CD4-positive, alpha-beta T cell (primary cell): ENCODE measurements around the gene CRTAP. TPM values are rescaled to one million over a fixed set of nuclear protein-coding genes. Genes with fewer than 3 reads are reported as not detected.

Experiments
- ATAC-seq: fragments of 200-7000 bp; cut with Tn5 transposase; one replicate; pipeline ENCODE4 v1.10.0; 2022; ENCODE audit warnings: mild to moderate bottlenecking; ENCODE audit not compliant: poor library complexity
- CTCF ChIA-PET: fragments of 350-600 bp; sonication (Branson Sonifier 250); formaldehyde crosslinking; loops from one replicate; lab custom pipeline; 2021; ENCODE audit warnings: antibody characterized with exemption, inconsistent platforms; lab: Charles Lee
- POLR2A ChIA-PET: fragments of 350-600 bp; sonication (Branson Sonifier 250); formaldehyde crosslinking; loops from one replicate; lab custom pipeline; 2021; ENCODE audit warnings: antibody characterized with exemption, inconsistent platforms; lab: Charles Lee
- DNase-seq, 14 experiments: peaks; one replicate each; pipeline ENCODE4 v3.0.0-alpha.2; 2013 to 2020; ENCODE audit warnings: mixed read lengths in 2 of 14
- H3K27ac ChIP-seq, 2 donors: one replicate each; pipeline versions ENCODE4 v1.5.1 to v1.7.0; 2013; ENCODE audit warnings: low read length in 2 of 2, low read depth in 1 of 2, mild to moderate bottlenecking in 1 of 2
- H3K27me3 ChIP-seq, 2 experiments: 1 replicate in 1 of 2; 2 replicates in 1 of 2; pipeline versions ENCODE4 v1.6.1 to v1.7.0; 2013; ENCODE audit warnings: low read length in 2 of 2, control low read depth in 1 of 2, mild to moderate bottlenecking in 1 of 2, moderate library complexity in 1 of 2; ENCODE audit not compliant: insufficient read depth in 2 of 2, control insufficient read depth in 1 of 2
- H3K36me3 ChIP-seq: one replicate; pipeline ENCODE4 v1.6.1; 2013; ENCODE audit warnings: low read length, control low read depth; ENCODE audit not compliant: insufficient read depth
- H3K4me1 ChIP-seq: one replicate; pipeline ENCODE4 v1.6.1; 2013; ENCODE audit warnings: low read length, control low read depth; ENCODE audit not compliant: insufficient read depth
- H3K4me3 ChIP-seq: one replicate; pipeline ENCODE4 v1.5.1; 2013; ENCODE audit warnings: mild to moderate bottlenecking, low read length, moderate library complexity
- H3K9me3 ChIP-seq, 2 experiments: 1 replicate in 1 of 2; 2 replicates in 1 of 2; pipeline versions ENCODE4 v1.6.1 to v1.7.0; 2013; ENCODE audit warnings: low read length in 2 of 2, mild to moderate bottlenecking in 2 of 2, control low read depth in 1 of 2, moderate library complexity in 1 of 2; ENCODE audit not compliant: control insufficient read depth in 1 of 2, insufficient read depth in 1 of 2
- H3K27ac Mint-ChIP-seq: one replicate; pipeline ENCODE4 v1.8.0; 2020; ENCODE audit warnings: mixed read lengths
- H3K27me3 Mint-ChIP-seq: one replicate; pipeline ENCODE4 v1.8.0; 2021; ENCODE audit warnings: mixed read lengths
- H3K36me3 Mint-ChIP-seq: one replicate; pipeline ENCODE4 v1.8.0; 2021; ENCODE audit warnings: low read depth, mixed read lengths
- H3K4me1 Mint-ChIP-seq: one replicate; pipeline ENCODE4 v1.8.0; 2021; ENCODE audit warnings: low read depth, mixed read lengths
- H3K4me3 Mint-ChIP-seq: one replicate; pipeline ENCODE4 v1.8.0; 2020; ENCODE audit warnings: mild to moderate bottlenecking, mixed read lengths
- H3K9me3 Mint-ChIP-seq: one replicate; pipeline ENCODE4 v1.8.0; 2020; ENCODE audit warnings: mixed read lengths
- intact Hi-C, 2 experiments: fragments of 100-400 bp; cut with DNase I in 1 of 2; cut with micrococcal nuclease in 1 of 2; formaldehyde crosslinking; loops; one replicate each; pipeline versions ENCODE4 v1.15.1 to v1.9.0; 2023 to 2025; cut with DNase I, micrococcal nuclease
- total RNA-seq, 174 experiments: library from RNA in 2 of 174; stranded (reverse) in 2 of 174; gene quantifications; one replicate each; pipeline ENCODE4 v1.2.3 and lab custom pipeline; 2021 to 2026
- TF ChIP-seq, protein P1 (sequence below): fragments of 200-600 bp; IDR thresholded peaks from one replicate; pipeline ENCODE4 v1.8.0; 2022; ENCODE audit warnings: antibody characterized with exemption, mild to moderate bottlenecking

CRTAP gene
- total RNA-seq, 2 experiments from 2014 or later: 38.2 to 40.3 TPM

GRCh38 chr3:33071181-33071580, 42.6 kb upstream of the CRTAP start:
- Mint-ChIP-seq H3K4me1 (peaks cover 39% of the 10 kb centered on the region), H3K4me3 (peak overlapping the region; percentile 18), H3K36me3 (peaks cover 40% of the 10 kb centered on the region), H3K9me3 (no peaks in the 10 kb centered on the region), H3K27ac (peak overlapping the region; percentile 75), H3K27me3 (no peaks in the 10 kb centered on the region)
- Histone ChIP-seq H3K9me3 (no peaks in the 10 kb centered on the region), H3K4me3 (no peak overlapping the region), H3K27me3 (no peaks in the 10 kb centered on the region), H3K27ac (no peak overlapping the region), H3K4me1 (peaks cover 11% of the 10 kb centered on the region), H3K36me3 (peaks cover 27% of the 10 kb centered on the region)
- ATAC-seq: peak; percentile 18
- POLR2A ChIA-PET: interaction anchor here (1.0 to 1.2 kb wide), 2 partner anchors 11 to 122 kb away, joined by 3 to 4 read pairs; no protein-coding TSS in a partner anchor
- TF ChIP-seq, protein P1, sequence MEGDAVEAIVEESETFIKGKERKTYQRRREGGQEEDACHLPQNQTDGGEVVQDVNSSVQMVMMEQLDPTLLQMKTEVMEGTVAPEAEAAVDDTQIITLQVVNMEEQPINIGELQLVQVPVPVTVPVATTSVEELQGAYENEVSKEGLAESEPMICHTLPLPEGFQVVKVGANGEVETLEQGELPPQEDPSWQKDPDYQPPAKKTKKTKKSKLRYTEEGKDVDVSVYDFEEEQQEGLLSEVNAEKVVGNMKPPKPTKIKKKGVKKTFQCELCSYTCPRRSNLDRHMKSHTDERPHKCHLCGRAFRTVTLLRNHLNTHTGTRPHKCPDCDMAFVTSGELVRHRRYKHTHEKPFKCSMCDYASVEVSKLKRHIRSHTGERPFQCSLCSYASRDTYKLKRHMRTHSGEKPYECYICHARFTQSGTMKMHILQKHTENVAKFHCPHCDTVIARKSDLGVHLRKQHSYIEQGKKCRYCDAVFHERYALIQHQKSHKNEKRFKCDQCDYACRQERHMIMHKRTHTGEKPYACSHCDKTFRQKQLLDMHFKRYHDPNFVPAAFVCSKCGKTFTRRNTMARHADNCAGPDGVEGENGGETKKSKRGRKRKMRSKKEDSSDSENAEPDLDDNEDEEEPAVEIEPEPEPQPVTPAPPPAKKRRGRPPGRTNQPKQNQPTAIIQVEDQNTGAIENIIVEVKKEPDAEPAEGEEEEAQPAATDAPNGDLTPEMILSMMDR: no peak
- intact Hi-C loops: loop anchor here in 1 of 2 experiments (2.0 to 10.0 kb wide), 3 partner anchors 52 to 566 kb away; partner anchors contain the start of gene CMTM6
- no peak for DNase-seq
- CTCF ChIA-PET: interaction anchor here (1.4 to 1.9 kb wide), 2 partner anchors 40 to 124 kb away, joined by 3 to 6 read pairs; no protein-coding TSS in a partner anchor

DNA sequence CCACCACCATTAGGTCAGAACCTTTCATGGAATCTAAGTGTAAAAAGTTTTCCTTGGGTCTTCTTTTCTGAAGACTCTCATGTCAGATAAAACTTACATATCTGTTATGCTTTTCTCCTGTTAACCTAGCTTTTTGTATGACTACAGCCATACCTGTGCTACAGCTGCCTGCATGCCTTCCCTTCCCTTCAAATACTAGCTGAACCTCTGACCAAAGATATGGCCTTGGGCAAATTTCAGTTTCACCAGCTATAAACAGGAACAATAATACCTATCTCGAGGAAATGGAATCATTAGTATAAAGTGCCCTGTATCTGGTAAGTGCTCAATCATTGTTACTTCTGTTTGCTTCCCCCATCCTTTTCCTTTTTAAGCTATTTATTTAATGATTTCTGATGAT, 41.9 kb upstream of the CRTAP start:
- H3K4me1 Mint-ChIP-seq: peaks cover 38% of the 10 kb centered on the region
- Histone ChIP-seq H3K27ac (no peak overlapping the region), H3K36me3 (peaks cover 29% of the 10 kb centered on the region), H3K9me3 (no peaks in the 10 kb centered on the region), H3K27me3 (no peaks in the 10 kb centered on the region), H3K4me1 (peaks cover 11% of the 10 kb centered on the region), H3K4me3 (no peak overlapping the region)
- ChIA-PET CTCF (interaction anchor here (1.3 kb wide), 1 partner anchor 41 kb away, joined by 4 read pairs; no protein-coding TSS in a partner anchor), POLR2A (interaction anchor here (1.0 to 1.5 kb wide), 3 partner anchors 11 to 27 kb away, joined by 3 to 5 read pairs (median 4); no protein-coding TSS in a partner anchor)
- intact Hi-C loops: loop anchor here in 1 of 2 experiments (2.0 to 10.0 kb wide), 3 partner anchors 53 to 567 kb away; partner anchors contain the start of gene CMTM6
- DNase-seq (no peak), ATAC-seq (no peak)
- H3K4me3 Mint-ChIP-seq: no peak overlapping the region
- peak overlapping the region; percentile 75 for H3K27ac Mint-ChIP-seq
- H3K9me3 Mint-ChIP-seq: no peaks in the 10 kb centered on the region
- H3K27me3 Mint-ChIP-seq: no peaks in the 10 kb centered on the region
- peaks cover 40% of the 10 kb centered on the region for H3K36me3 Mint-ChIP-seq
- TF ChIP-seq, protein P1: no peak

- H3K4me3 ChIP-seq: no peak overlapping the region
- peaks cover 27% of the 10 kb centered on the region for H3K36me3 Mint-ChIP-seq
- peaks cover 21% of the 10 kb centered on the region for H3K36me3 ChIP-seq
- ATAC-seq (peak; percentile 81), DNase-seq (peak; percentile 59 to 85 (median 64))
- H3K27ac Mint-ChIP-seq: no peak overlapping the region
- H3K27ac ChIP-seq: no peak overlapping the region
- H3K4me3 Mint-ChIP-seq: no peak overlapping the region
- H3K27me3 Mint-ChIP-seq: no peaks in the 10 kb centered on the region
- ChIA-PET CTCF (interaction anchor here (0.6 to 3.4 kb wide), 30 partner anchors 9 to 713 kb away, joined by 3 to 52 read pairs (median 4); partner anchors contain the start of gene CCR4), POLR2A (interaction anchor here (0.9 to 2.2 kb wide), 4 partner anchors 23 to 127 kb away, joined by 3 to 6 read pairs (median 3); partner anchors contain the start of genes GLB1 and TMPPE)
- H3K4me1 Mint-ChIP-seq: peaks cover 44% of the 10 kb centered on the region
- H3K27me3 ChIP-seq: no peaks in the 10 kb centered on the region
- no peaks in the 10 kb centered on the region for H3K9me3 Mint-ChIP-seq
- TF ChIP-seq, protein P1: peak; percentile 81
- intact Hi-C loops: loop anchor here (1.0 to 10.0 kb wide), 5 partner anchors 51 to 570 kb away; partner anchors contain the start of gene CMTM6 (in 1 of the 2)
- peaks cover 8% of the 10 kb centered on the region for H3K4me1 ChIP-seq
- H3K9me3 ChIP-seq: no peaks in the 10 kb centered on the region
Measured at GRCh38 chr3:33074217-33075067, 39.4 kb upstream of the CRTAP start.
